ENCODE measurements around the gene GTF3A. TPM values are rescaled to one million over a fixed set of nuclear protein-coding genes. Genes with fewer than 3 reads are reported as not detected.

GTF3A gene
- total RNA-seq, 1 donor from 2014 or later: 265 TPM

Other genes starting within 250 kb of the GTF3A start
- gene RPL21, start 173.1 kb upstream of the GTF3A start, total RNA-seq: 949 and 973 TPM in 2 replicates
- gene RASL11A, start 153.8 kb upstream of the GTF3A start, total RNA-seq: 0.45 TPM in 2 replicates
- 41.1 and 42.3 TPM in 2 replicates for gene MTIF3, start 25.9 kb downstream of the GTF3A start, total RNA-seq
- gene LNX2, start 195.9 kb downstream of the GTF3A start, total RNA-seq: 7.2 and 7.7 TPM in 2 replicates
- 104 and 108 TPM in 2 replicates for gene POLR1D, start 197.3 kb downstream of the GTF3A start, total RNA-seq

All from T-helper 2 cell treated with Interferon-gamma antibody and Interleukin-4, amounts not matched to agents 100 ng/mL and 5 ng/mL, for 36 hours (primary cell).